ENCODE measurements around the gene TNS3. TPM values are rescaled to one million over a fixed set of nuclear protein-coding genes. Genes with fewer than 3 reads are reported as not detected.

Gene TNS3
- total RNA-seq, 1 donor from 2014 or later, result 426 TPM

- H3K4me3 Mint-ChIP-seq (ENCODE audit: unreplicated experiment), result no peak overlapping the region
- H3K9me3 Mint-ChIP-seq (ENCODE audit: low read depth), result no peaks in the 10 kb centered on the region
- no peak for TF ChIP-seq CTCF (IDR thresholded peaks at IDR 0.05)
- H3K4me1 Mint-ChIP-seq (ENCODE audit: low read depth), result peaks cover 77% of the 10 kb centered on the region
- H3K36me3 Mint-ChIP-seq (ENCODE audit: low read depth), result peaks cover 31% of the 10 kb centered on the region
- H3K27ac Mint-ChIP-seq (ENCODE audit: unreplicated experiment), result peak overlapping the region; percentile 9
- no peak for DNase-seq (ENCODE audit: low spot score)
- H3K27me3 Mint-ChIP-seq (ENCODE audit: low read depth), result no peaks in the 10 kb centered on the region
Measured at GRCh38 chr7:47565640-47566250, 16.2 kb downstream of the TNS3 start.

DNA sequence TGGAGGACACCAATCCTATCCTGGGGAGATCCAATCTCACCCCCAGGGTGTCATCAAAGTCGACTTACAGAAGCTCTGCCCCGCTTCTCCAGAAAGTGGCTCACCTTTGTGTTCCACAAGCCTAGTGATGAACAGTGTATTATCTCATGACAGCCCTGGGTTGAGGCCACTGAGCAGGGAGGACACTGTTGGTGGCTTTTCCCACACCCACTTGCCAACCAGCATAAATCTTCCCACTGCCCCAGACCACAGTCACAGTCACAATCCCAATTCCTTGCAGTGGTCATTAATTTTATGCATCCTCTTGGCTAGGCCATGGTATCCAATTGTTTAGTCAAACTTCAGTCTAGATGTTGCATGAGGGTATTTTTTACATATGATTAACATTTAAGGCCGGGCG, 18.4 kb downstream of the TNS3 start:
- no peak for TF ChIP-seq CTCF (IDR thresholded peaks at IDR 0.05)
- Mint-ChIP-seq H3K4me1 (ENCODE audit: low read depth) (peaks cover 79% of the 10 kb centered on the region), H3K36me3 (ENCODE audit: low read depth) (peaks cover 31% of the 10 kb centered on the region), H3K9me3 (ENCODE audit: low read depth) (no peaks in the 10 kb centered on the region), H3K27me3 (ENCODE audit: low read depth) (no peaks in the 10 kb centered on the region), H3K4me3 (ENCODE audit: unreplicated experiment) (no peak overlapping the region), H3K27ac (ENCODE audit: unreplicated experiment) (peak overlapping the region; percentile 76)
- DNase-seq (ENCODE audit: low spot score), result no peak

DNA sequence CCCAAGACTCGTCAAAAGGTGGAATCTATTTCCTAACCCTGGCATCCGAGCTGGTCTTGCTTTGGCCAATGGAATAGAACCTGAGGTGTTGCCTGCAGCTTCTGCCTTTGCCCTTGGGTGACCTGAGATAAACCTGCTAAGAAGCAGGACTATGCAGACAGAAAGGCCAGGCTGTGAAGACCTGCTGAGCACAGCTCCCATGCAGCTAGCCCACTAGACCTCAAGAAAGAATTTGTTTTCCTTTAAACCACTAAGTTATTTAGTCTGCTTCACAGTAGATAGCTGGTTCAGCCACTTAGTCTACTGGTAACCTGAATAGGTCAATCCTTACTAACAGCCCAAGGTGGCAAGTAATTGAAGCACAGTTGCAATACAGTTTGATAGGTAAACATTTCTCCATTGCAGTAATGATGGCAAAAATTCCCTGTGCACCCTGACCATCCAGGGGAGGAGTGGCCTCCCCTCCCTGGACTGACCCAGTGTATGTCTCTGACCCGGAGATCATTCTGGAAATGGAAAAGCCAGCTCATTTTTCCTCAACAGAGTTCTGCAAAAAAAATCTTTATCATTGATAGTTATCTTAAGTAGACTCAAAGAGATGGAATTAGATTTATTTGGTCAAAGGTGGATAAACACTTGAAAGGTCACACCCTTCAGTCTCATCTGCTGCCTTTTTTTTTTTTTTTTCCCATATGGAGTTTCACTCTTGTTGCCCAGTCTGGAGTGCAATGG, 20.0 kb downstream of the TNS3 start:
- TF ChIP-seq CTCF (IDR thresholded peaks at IDR 0.05), result no peak
- H3K4me1 Mint-ChIP-seq (ENCODE audit: low read depth), result peaks cover 80% of the 10 kb centered on the region
- DNase-seq (ENCODE audit: low spot score), result no peak
- H3K27me3 Mint-ChIP-seq (ENCODE audit: low read depth), result no peaks in the 10 kb centered on the region
- H3K9me3 Mint-ChIP-seq (ENCODE audit: low read depth), result no peaks in the 10 kb centered on the region
- H3K27ac Mint-ChIP-seq (ENCODE audit: unreplicated experiment), result no peak overlapping the region
- H3K4me3 Mint-ChIP-seq (ENCODE audit: unreplicated experiment), result no peak overlapping the region
- H3K36me3 Mint-ChIP-seq (ENCODE audit: low read depth), result peaks cover 24% of the 10 kb centered on the region

- Mint-ChIP-seq H3K27me3 (ENCODE audit: low read depth) (no peaks in the 10 kb centered on the region), H3K9me3 (ENCODE audit: low read depth) (no peaks in the 10 kb centered on the region), H3K4me1 (ENCODE audit: low read depth) (peaks cover 84% of the 10 kb centered on the region), H3K36me3 (ENCODE audit: low read depth) (peaks cover 28% of the 10 kb centered on the region), H3K4me3 (ENCODE audit: unreplicated experiment) (no peak overlapping the region), H3K27ac (ENCODE audit: unreplicated experiment) (peak overlapping the region; percentile 51)
- no peak for DNase-seq (ENCODE audit: low spot score)
- TF ChIP-seq CTCF (IDR thresholded peaks at IDR 0.05), result no peak
Measured at GRCh38 chr7:47559306-47560220, 22.3 kb downstream of the TNS3 start.

All from chondrocyte (in vitro differentiated cells).